Activated CD8-positive, alpha-beta memory T cell treated with anti-CD3 and anti-CD28 coated beads for 1 hour (primary cell): ENCODE results near the gene BBC3.
A peak's percentile ranks its signal among the peaks of the same experiment; 100 is the strongest.

Source experiments
- DNase-seq, 2 donors: peaks; one replicate each; pipeline ENCODE4 v3.0.0-alpha.2; 2020; ENCODE audit warnings: low read depth in 1 of 2; ENCODE audit errors: extremely low read depth in 1 of 2

The BBC3 gene

GRCh38 chr19:47232422-47233211 is 1.6 kb upstream of the BBC3 start:
- no peak for DNase-seq

GRCh38 chr19:47231215-47232054 is 436 bp upstream of the BBC3 start:
- DNase-seq: peak; percentile 73 to 94

- DNase-seq: peak; percentile 58 to 74
Observed at GRCh38 chr19:47230054-47230920, 712 bp downstream of the BBC3 start.

DNA sequence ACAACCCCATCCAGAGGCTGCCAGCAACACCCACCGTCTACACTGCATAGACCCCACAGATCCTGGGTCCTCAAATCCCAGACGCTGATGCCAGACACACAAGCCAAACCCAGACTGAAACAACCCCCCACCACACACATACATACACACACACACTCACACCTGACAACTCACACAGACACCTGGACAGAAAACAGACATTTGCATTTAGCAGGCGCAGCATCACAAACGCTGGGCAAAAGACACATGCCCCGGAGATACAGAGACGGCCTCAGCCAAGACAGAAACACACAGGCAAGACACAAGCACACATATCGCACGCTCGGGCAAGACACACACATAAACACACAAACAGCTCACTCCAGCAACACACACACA is 1.3 kb downstream of the BBC3 start:
- DNase-seq: no peak

DNA sequence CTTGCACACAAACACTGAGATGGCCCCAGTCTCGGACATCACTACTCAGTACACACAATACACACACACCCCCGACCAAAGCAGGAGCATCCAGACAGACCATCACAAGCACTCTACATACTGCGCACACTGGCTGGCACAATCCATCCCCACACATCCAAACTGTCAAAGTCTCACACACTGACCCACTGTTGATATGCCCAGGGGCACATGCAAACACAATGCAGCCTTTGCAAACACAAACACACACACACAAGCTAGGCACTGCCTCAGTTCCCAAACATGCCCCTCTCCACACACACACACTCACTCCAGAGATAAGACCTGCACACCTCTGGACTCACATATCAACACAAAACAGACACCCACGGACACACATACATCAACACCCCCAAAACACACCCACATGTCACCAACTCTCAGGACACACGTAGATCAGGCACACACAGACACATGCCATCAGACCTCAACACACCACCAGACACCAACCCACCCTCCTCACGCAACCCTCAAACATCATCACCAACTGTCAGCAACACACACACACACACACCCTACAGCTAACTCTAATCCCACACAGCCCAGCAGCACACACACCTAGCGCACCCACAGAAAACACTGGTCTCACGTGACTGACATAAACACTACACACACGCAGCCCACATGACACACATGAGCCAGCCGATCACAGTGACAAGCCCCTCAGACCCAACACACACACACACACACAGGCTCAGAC is 1.9 kb downstream of the BBC3 start:
- no peak for DNase-seq

DNA sequence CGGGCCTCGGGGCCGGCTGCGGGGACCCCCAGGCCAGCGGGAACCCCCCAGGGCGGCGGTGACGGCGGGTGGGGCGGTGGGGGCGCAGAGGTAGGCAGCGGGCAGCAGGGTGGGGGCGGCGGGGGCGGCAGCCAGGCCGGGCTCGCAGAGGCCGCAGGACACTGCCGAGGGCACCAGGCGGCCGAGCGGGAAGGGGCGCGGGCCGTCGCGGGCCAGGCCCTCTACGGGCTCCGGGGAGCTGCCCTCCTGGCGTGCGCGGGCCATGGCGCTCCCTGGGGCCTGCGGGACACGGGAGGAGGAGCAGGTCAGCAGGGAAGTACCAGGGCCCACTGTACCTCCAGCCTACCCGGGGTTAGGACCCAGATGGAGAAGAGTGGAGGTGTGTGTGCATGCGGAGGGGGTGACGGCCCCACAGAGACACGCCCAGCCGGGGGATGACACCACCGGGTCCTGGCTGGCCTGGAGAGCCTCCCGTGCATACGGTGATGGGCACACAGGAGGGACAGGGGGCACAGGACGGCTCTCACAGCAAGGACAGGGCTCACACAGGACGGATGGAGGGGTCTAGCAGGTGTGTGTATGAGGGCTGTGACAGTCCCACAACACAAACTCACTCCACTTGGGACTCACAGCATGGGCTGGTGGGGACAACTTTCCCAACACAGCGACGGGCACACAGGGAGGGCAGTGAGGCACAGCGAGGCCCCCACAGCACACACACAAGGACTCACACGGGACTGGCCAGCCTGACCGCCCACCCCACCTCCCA is 2.6 kb downstream of the BBC3 start:
- DNase-seq: peak in 1 of 2 donors; percentile 31

GRCh38 chr19:47227352-47228167 is 3.4 kb downstream of the BBC3 start:
- DNase-seq: no peak

DNA sequence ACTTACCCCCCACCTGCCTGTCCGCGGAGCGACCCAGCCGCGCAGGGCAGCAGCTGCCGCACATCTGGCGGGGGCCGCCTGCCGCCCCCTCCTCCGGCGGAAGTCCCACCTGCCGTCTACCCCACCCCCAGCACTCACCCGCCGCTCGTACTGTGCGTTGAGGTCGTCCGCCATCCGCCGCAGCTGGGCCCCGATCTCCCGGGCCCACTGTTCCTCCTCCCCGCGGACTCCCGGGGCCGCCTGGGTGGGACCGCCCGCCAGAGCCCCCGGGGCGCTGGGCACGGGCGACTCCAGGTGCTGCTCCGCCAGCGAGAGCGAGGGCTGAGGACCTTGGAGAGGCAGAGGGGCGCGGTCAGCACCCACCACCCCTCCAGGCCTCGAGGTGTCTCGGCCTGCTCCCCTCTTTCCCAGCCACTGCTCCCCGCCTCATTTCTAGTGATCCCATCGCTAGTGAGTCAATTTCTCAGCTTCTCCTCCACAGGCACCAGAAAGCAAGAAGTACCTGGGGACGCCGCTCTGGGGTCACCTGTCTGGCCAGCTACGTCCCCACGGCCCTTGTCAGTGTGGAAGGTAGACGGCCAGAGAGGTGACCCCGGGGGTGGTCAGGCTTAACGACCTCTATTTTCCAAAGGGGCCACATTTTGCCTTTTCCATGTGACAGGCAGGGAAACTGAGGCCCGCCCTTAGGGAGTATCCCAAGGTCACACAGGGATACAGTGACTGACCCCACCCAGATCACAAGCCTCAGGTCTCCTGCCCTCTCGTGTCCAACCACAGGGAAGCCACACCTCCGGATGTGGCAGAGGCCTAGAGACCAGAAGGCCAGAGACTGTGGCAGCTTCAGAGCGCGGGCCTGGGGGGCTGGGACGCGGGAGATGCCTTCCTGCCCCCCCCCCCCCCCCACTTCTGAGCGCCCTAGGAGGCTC is 4.3 kb downstream of the BBC3 start:
- DNase-seq: no peak

DNA sequence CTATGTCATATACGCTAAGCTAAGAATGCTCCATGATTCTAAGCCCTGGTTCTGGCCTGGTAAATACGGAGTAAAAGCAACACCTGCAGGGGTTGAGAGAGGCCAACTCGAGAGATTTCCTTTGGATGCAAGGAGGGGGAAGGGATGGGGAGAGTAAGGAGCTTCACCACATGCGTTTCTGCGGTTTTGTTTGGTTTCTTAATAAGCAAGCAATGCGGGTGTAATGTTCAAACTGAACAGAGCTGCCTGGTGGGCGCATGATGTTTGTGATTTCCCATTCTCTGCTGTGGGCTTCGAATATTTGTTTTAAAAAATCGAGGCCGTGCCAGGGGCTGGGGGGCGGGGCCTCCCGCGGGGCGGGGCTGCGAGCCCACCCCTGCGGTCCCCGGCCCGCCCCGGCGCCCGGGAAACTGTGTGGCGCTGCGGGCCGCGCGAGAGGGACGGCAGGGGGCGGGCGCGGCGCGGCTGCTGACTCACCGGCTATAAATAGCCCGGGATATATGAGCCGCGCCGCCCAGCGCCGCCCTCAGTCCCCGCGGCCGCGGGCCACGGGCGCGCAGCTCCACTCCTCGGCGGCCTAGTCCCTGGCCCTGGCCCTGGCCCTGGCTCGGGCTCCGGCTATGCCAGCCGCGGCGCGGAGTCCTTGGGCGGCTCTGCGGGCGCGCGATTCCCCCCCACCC is 5.1 kb downstream of the BBC3 start:
- peak; percentile 69 to 81 for DNase-seq

GRCh38 chr19:47221890-47222289 is 9.1 kb downstream of the BBC3 start:
- DNase-seq: no peak

GRCh38 chr19:47221080-47221841 is 9.7 kb downstream of the BBC3 start:
- DNase-seq: no peak

- DNase-seq: no peak
Observed at GRCh38 chr19:47215581-47215980, 15.4 kb downstream of the BBC3 start.

GRCh38 chr19:47210689-47211316 is 20.2 kb downstream of the BBC3 start:
- DNase-seq: peak; percentile 58 to 59

DNA sequence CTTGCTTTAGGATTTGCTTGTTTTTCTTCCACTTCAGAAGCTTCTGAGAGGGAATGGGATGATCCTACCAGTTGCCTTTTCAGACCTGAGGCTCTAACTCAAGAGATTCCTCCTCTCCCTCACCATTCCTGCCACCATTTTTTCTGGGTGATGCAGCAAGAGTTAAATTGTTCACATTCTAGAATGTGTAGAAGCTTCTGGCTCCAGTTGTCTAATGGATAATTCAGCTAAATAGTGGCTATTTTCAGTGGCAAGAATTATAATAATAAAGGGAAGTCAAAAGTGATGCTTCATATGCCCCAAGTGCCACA is 20.9 kb downstream of the BBC3 start:
- DNase-seq: no peak

- DNase-seq: no peak
Observed at GRCh38 chr19:47209319-47210179, 21.4 kb downstream of the BBC3 start.
